ENCODE data around the gene GNA15.

The GNA15 gene

GRCh38 chr19:3096902-3097326 lies 38.9 kb upstream of the GNA15 start:
- Histone ChIP-seq H3K36me3 (ENCODE audit: insufficient read depth, low read length) (no peaks in the 10 kb centered on the region), H3K4me3 (ENCODE audit: low read depth, low read length, poor library complexity, severe bottlenecking) (no peak overlapping the region), H3F3A (ENCODE audit: insufficient read depth, low read length) (no peaks in the 10 kb centered on the region), H3K79me2 (ENCODE audit: insufficient read depth, low read length) (no peaks in the 10 kb centered on the region), H2AFZ (ENCODE audit: low read length) (no peak overlapping the region), H3K9me2 (ENCODE audit: low read depth, low read length) (no peaks in the 10 kb centered on the region), H3K4me1 (ENCODE audit: insufficient read depth, low read length, severe bottlenecking) (peaks cover 16% of the 10 kb centered on the region), H3K9me3 (ENCODE audit: low read length) (no peaks in the 10 kb centered on the region), H4K20me1 (ENCODE audit: insufficient read depth, low read length) (no peaks in the 10 kb centered on the region), H3K9ac (ENCODE audit: low read length) (no peak overlapping the region), H3K27ac (ENCODE audit: low read depth, low read length, poor library complexity, severe bottlenecking) (no peak overlapping the region), H3K27me3 (ENCODE audit: insufficient read depth, low read length) (peaks cover 6% of the 10 kb centered on the region; the same call in 1 of the 2 replicates), H3K4me2 (ENCODE audit: low read length) (no peak overlapping the region)
- no peak for TF ChIP-seq EZH2 (IDR thresholded peaks at IDR 0.05; ENCODE audit: borderline replicate concordance, low read length)
- TF ChIP-seq CTCF (IDR thresholded peaks at IDR 0.05; ENCODE audit: low read length): no peak

GRCh38 chr19:3097442-3097871 lies 38.4 kb upstream of the GNA15 start:
- Histone ChIP-seq H3K9ac (ENCODE audit: low read length) (no peak overlapping the region), H3K79me2 (ENCODE audit: insufficient read depth, low read length) (no peaks in the 10 kb centered on the region), H3K36me3 (ENCODE audit: insufficient read depth, low read length) (no peaks in the 10 kb centered on the region), H3K9me3 (ENCODE audit: low read length) (no peaks in the 10 kb centered on the region), H3F3A (ENCODE audit: insufficient read depth, low read length) (no peaks in the 10 kb centered on the region), H3K27ac (ENCODE audit: low read depth, low read length, poor library complexity, severe bottlenecking) (no peak overlapping the region), H3K4me2 (ENCODE audit: low read length) (no peak overlapping the region), H2AFZ (ENCODE audit: low read length) (no peak overlapping the region), H3K27me3 (ENCODE audit: insufficient read depth, low read length) (peaks cover 6% of the 10 kb centered on the region; the same call in 1 of the 2 replicates), H3K9me2 (ENCODE audit: low read depth, low read length) (no peaks in the 10 kb centered on the region), H3K4me1 (ENCODE audit: insufficient read depth, low read length, severe bottlenecking) (peaks cover 16% of the 10 kb centered on the region), H4K20me1 (ENCODE audit: insufficient read depth, low read length) (no peaks in the 10 kb centered on the region), H3K4me3 (ENCODE audit: low read depth, low read length, poor library complexity, severe bottlenecking) (no peak overlapping the region)
- TF ChIP-seq EZH2 (IDR thresholded peaks at IDR 0.05; ENCODE audit: borderline replicate concordance, low read length): no peak
- no peak for TF ChIP-seq CTCF (IDR thresholded peaks at IDR 0.05; ENCODE audit: low read length)

- H3K4me2 ChIP-seq (ENCODE audit: low read length): no peak overlapping the region
- no peak overlapping the region for H2AFZ ChIP-seq (ENCODE audit: low read length)
- no peaks in the 10 kb centered on the region for H3K79me2 ChIP-seq (ENCODE audit: insufficient read depth, low read length)
- no peak overlapping the region for H3K27ac ChIP-seq (ENCODE audit: low read depth, low read length, poor library complexity, severe bottlenecking)
- peaks cover 6% of the 10 kb centered on the region; the same call in 1 of the 2 replicates for H3K27me3 ChIP-seq (ENCODE audit: insufficient read depth, low read length)
- H3K36me3 ChIP-seq (ENCODE audit: insufficient read depth, low read length): no peaks in the 10 kb centered on the region
- H3K9me3 ChIP-seq (ENCODE audit: low read length): no peaks in the 10 kb centered on the region
- TF ChIP-seq EZH2 (IDR thresholded peaks at IDR 0.05; ENCODE audit: borderline replicate concordance, low read length): no peak
- no peak for TF ChIP-seq CTCF (IDR thresholded peaks at IDR 0.05; ENCODE audit: low read length)
- no peaks in the 10 kb centered on the region for H3F3A ChIP-seq (ENCODE audit: insufficient read depth, low read length)
- no peak overlapping the region for H3K9ac ChIP-seq (ENCODE audit: low read length)
- peaks cover 16% of the 10 kb centered on the region for H3K4me1 ChIP-seq (ENCODE audit: insufficient read depth, low read length, severe bottlenecking)
- no peaks in the 10 kb centered on the region for H3K9me2 ChIP-seq (ENCODE audit: low read depth, low read length)
- H4K20me1 ChIP-seq (ENCODE audit: insufficient read depth, low read length): no peaks in the 10 kb centered on the region
- H3K4me3 ChIP-seq (ENCODE audit: low read depth, low read length, poor library complexity, severe bottlenecking): no peak overlapping the region
These were observed 37.7 kb upstream of the GNA15 start for GRCh38 chr19:3098141-3098514.
